HG03039 (cell line): ENCODE data around the gene TRMT10A.
"Not testable (repeated sequence)": the region's sequence is repeated elsewhere in the genome, so short reads cannot be mapped to it uniquely, and the experiment has no call there.

Experiments used
- ATAC-seq: cut with Tn5 transposase; IDR thresholded peaks from one replicate; pipeline ENCODE4 v1.9.1; 2021; ENCODE audit warnings: mild to moderate bottlenecking, moderate library complexity; ENCODE audit not compliant: unreplicated experiment

The TRMT10A gene

DNA sequence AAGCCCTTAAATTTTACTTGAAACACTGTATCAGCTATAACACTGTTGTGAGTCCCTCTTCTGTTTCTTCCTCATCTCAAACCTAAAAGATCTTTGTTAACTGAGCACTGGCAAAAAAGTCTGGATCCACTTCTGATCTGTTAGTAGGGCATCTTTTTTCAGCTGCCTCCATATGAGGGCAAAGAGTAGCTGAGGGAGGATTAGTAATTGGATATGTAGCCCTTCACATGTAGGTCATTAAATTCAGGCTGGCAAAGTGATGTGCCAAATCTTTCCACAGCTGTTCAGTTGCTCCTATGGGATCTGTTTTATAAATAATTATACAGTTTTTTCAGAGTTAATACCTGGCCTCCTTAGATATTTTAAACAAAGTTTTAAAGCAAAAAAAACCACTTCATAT, 1.1 kb upstream of the TRMT10A start:
- no peak for ATAC-seq

DNA sequence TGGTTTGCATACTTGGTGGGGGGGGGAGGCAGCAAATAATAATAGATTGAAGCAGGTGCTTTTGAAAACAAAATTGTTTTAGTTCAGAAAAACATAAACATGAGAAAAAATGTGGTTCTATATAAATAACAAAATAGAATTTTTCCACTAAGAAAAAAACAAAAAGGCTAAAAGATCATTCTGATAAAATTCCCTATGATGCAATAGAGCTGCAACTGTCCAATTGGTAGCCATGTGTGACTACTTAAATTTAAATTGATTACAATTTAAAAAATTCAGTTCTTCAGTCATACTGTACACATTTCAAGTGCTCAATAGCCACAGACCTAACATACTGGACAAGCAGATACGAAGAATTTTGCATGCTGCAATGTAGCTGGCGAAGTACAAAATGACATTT, 11.0 kb downstream of the TRMT10A start:
- no peak for ATAC-seq

DNA sequence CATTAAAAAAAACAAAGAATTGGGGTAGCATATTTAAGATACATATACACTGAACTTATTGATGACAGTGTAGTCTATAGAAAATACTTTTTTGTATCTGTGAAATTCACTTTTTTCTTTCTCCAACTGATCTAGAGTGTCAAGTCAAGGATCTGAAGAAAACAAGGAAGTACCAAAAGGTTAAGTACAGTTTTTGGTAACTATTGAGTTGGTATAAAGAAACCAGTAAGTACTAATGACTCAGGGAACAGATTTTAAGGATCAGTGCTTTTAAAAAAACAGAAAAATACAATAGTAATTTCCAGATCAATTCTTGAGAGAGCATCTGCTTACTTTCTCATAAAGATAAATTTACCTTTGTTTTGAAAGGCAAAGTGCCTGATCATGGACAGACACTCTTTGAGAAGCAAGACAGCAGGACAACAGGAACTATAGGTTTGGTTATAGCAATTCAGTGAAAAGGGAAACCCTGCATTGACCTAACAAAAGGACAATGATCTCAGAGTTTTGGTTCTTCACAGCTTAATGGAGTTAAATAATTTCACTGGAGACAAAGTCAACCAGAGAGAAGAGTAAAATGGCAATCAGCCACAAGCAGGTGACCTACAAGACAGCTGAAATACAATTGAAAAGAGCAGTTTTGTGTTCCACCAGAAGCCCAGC, 23.4 kb downstream of the TRMT10A start:
- ATAC-seq = no peak

DNA sequence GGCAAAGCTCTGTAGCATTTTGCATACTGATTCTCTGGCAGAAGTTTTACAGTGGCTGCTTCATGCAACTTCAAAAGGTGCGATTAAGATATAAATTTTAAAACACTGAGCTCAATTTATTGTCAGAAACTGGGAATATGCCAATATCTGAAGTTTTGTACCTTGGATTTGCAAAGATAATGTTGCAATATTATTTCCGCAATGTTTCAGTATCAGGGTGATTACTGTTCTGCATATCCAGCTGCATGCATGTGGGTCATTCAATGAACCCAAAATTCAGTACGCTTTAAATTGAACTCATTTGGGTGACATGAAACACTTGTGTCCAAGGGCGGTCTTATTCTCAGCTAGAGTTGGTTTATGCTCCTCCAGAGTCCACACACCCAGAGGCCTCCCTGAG, 26.2 kb downstream of the TRMT10A start:
- no peak for ATAC-seq

DNA sequence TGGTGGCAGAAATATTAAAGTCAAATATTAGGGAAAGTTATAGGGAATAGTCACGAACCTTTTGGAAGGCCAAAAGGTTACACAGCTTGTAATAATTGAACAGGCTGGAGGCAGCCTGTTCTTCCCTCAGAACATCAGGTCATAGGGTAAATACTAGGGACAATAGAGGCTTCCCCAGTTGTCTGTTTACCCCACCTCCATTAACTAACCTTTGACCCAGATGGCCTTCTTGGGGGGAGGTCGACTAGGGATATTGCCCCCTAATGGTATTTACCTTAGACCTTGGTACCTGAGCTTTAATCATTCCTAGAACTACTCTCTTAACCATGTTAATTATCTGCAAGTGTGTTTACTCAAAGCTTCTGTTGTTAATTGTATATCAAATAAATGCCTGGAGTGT, 27.0 kb downstream of the TRMT10A start:
- no peak for ATAC-seq

DNA sequence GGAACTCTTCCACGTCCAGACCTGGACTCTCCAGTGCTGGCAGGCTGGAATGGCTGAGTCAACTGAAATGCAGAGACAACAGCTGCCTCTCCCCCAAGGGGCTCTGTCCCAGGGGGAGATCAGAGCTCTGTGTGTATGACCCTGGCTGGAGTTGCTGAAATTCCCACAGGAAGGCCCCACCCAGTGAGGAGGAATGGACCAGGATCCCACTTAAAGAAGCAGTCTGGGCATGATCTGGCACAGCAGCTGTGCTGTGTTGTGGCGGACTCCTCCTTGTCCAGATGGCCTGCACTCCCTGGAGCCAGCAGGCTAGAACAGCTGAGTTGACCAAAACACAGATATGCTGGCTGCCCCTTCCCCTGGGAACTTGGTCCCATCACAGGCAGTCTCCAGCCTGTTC, 27.6 kb downstream of the TRMT10A start:
- ATAC-seq = no peak

DNA sequence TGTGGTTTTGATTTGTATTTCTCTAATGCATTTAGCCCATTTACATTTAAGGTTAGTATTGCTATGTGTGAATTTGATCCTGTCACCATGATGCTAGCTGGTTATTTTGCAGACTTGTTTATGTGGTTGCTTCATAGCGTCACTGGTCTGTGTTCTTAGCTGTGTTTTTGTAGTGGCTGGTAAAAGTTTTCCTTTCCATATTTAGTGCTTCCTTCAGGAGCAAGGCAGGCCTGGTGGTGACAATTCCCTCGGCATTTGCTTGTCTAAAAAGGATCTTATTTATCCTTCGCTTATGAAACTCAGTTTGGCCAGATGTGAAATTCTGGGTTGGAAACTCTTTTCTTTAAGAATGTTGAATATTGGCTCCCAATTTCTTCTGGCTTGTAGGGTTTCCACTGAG, 29.1 kb downstream of the TRMT10A start:
- ATAC-seq = not testable (repeated sequence)

DNA sequence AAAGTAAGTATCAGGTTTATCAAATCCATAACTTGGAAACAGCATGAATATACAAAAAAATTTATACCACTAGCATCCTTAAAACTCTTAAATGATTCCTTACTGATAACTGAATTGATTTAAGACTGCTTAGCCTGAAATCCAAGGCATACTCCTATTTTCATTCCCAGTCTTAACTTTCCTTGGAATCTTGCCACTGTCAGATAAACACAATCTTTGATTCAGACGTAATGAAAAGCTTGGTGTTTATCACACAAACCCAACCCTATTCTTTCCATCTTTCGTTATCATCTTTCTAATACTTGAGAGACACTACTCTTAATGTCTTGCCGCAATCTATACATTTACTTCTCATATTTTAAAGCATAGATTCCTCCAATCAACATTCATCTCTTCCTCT, 33.9 kb downstream of the TRMT10A start:
- no peak for ATAC-seq

DNA sequence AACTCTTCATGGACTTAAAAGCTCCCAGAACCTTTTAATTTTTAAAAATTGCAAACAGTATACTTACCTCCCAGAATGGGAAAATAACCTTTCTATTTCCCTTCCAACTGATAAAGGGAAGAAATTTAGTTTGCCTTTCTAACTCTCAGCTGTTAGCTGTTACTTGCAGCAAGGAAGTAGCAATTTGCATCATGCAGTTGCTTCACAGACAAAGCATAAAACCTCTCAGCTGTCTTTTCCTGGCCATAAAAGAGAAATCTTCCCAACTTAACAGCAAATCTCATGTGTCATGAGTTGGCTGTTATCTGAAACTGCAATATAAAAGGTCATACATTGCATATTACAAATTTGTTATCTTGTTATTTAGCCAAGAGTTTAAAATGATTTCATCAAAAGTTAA, 34.6 kb downstream of the TRMT10A start:
- ATAC-seq = no peak

DNA sequence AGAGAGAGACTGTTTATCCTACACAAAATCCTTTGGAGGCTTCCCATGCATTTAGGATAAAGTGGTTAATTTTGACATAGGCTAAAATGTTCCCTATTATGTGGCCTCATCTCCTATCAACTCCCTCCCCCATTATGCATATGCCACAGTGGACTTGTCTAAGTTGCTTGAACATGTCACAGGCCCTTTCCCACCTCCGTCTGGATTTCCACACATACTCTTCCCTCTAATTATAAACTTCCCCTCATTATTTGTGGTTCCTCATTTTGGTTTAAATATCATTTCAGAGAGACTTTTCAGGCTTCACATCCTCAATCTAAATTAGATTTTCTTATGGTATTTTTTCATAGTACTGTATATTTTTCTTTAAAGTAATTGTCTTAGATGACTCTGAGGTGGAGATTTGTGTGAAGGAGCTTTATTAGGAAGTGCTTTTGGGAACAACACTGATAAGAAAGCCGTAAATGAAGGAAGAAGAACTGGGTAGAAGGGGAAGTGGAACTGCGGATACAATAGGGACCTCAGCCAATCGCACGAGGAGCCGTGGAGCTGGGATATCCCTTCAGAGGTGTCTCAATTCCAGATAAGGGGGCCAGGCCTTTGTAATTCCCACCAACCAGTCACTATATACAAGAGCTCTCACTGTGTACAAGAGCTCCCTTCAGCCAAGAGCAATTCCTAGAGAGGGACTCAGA, 45.1 kb downstream of the TRMT10A start:
- no peak for ATAC-seq

DNA sequence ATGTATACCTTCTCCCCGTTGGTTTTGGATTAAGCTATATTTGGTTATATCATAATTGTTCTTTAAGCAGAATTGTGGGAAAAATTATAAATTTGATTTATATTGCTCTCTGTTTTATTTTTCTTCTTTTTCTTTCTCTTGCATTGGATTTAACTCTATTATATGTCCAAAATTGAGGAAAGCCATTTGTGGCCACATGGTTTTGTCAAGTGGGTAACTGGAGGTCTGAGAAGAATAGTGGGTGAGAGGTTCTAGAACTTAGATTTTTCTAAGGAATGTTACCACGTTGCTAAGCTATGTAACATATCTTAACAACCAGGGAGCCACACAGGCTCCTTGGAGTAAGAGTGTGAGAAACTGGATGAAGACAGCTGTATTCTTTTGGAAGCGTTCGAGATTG, 53.1 kb downstream of the TRMT10A start, which contains the start of gene C4orf17:
C4orf17 (plus strand) TSS at position 301 of the 400 bp plus-strand sequence. CDS start 2,061 bp downstream, outside the sequence.
- no peak for ATAC-seq

DNA sequence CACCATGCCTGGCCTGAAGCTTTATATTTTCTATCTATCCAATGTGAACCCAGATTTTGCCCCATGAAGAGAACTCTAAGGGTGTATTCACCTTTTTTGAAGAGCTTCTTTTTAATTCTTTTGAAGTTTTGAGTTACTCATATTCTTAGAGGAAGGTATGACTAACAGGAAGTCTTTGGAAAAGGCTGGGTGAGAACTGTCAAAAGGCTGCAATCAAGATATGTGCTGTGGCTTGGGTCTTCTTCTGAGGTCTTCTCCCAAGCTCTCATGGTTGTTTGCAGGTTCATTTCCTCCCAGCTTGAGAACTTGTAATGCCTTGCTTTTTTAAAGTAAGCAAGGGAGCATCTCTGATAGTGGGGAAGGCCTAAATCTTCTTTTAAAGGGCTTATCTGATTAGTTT, 56.1 kb downstream of the TRMT10A start:
- ATAC-seq = no peak

DNA sequence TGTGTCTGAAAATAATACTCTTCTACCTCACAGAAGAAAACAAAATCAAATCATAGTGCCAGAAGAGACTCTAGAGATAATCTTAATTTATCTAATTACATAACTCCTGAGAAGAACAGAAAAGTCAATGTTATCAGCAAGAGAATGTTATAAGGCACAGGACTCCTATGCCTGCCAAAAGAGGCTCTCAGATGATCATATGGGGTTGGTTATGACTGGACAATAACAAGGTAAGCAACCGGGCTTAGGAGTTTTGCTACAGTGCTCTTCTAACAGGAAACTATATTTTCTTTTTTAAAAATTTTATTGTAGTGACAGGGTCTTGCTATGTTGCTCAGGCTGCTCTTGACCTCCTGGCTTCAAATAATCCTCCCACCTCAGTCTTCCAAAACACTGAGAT, 56.5 kb downstream of the TRMT10A start:
- ATAC-seq = no peak

DNA sequence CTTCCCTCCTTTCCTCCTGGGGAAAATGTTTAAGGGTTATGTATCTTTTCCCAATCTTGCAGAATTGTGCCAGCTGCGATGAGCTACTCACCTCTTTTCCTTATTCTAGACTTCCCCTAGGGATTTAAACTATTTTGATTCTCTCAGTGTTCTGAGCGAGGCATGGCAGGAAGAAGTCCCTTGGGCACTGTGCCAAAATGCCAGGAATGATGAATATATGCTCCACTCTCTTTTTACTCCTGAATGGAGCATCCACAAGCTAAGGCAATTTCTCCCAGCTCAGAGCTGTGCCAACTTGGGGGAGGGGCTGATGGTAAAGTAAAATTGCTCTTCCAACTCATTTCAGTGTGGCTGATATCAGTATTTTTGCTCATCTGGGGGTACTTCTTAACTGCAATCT, 57.1 kb downstream of the TRMT10A start:
- no peak for ATAC-seq

DNA sequence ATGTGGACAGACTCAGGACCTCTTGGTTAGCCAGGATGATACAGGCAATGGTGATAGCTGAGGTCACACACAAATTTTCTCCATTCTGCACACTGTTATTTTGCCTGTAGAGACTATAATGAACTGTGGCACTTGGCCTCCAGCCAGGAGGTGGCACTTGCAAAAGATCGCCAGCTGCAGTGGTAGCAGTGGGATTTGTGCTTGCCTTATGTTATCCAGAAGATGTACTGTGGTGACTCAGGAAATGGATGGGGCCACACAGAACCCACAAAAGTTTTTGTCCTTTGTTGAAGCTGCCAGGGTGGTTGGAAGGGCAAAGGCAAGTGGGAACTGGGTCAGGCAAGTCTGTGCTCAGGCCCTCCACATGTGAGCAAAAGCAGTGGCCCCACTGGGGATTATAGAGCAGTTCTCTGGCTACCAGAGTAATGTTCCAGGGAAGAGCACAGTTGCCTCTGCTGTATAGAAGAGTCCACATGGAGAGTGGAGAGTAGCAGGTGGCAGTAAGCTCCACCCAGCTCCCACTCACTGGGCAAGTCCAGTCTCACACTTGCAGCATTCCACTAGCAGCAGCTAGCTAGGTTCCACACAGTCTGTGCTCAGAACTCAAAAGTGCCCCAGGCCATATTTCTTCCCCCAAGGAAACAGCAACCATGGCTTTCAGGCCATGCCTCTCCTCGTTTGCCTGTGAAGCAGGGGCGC, 58.9 kb downstream of the TRMT10A start:
- no peak for ATAC-seq
